Cardiac fibroblast (primary cell): ENCODE results near the gene ZNF12.
A peak's percentile ranks its signal among the peaks of the same experiment; 100 is the strongest.
"Not testable (repeated sequence)": the region's sequence is repeated elsewhere in the genome, so short reads cannot be mapped to it uniquely, and the experiment has no call there.

ENCODE experiments used
- DNase-seq, 2 donors: peaks; one replicate each; pipeline versions ENCODE4 v3.0.0 to v3.0.0-alpha.2; 2010; ENCODE audit warnings: low read depth in 2 of 2
- H3K4me3 ChIP-seq, 2 donors: replicated peaks in 1 of 2; 1 replicate in 1 of 2; 2 replicates in 1 of 2; pipeline ENCODE4 v1.5.1; 2011; ENCODE audit warnings: low read depth in 2 of 2, low read length in 2 of 2, mild to moderate bottlenecking in 2 of 2, moderate library complexity in 1 of 2
- CTCF ChIP-seq: IDR thresholded peaks from one replicate; pipeline ENCODE4 v1.5.1; 2011; ENCODE audit warnings: low read depth, mild to moderate bottlenecking, low read length, inconsistent platforms

ZNF12 gene

GRCh38 chr7:6675807-6676405 lies 30.8 kb downstream of the ZNF12 start:
- peak in 1 of 2 donors; percentile 15 for DNase-seq
- H3K4me3 ChIP-seq, result no peak overlapping the region
- TF ChIP-seq CTCF, result no peak

GRCh38 chr7:6670851-6671250 lies 35.9 kb downstream of the ZNF12 start:
- not testable (repeated sequence) for H3K4me3 ChIP-seq, DNase-seq

- no peak for TF ChIP-seq CTCF
- H3K4me3 ChIP-seq, result no peak overlapping the region
- no peak for DNase-seq
These were observed 48.0 kb downstream of the ZNF12 start for GRCh38 chr7:6658618-6659345.

- no peak overlapping the region for H3K4me3 ChIP-seq
- no peak for DNase-seq
- TF ChIP-seq CTCF, result no peak
These were observed 50.3 kb downstream of the ZNF12 start for GRCh38 chr7:6656413-6656812.

- TF ChIP-seq CTCF, result no peak
- DNase-seq, result no peak
- no peak overlapping the region for H3K4me3 ChIP-seq
These were observed 50.9 kb downstream of the ZNF12 start for GRCh38 chr7:6655636-6656385.

- no peak for DNase-seq
- no peak for TF ChIP-seq CTCF
- H3K4me3 ChIP-seq, result no peak overlapping the region
These were observed 51.7 kb downstream of the ZNF12 start for GRCh38 chr7:6654842-6655610.
